ENCODE data around the gene SYNGR2. TPM values are rescaled to one million over a fixed set of nuclear protein-coding genes. Genes with fewer than 3 reads are reported as not detected.

Gene SYNGR2
- total and polyA plus RNA-seq, 9 of the 15 experiments (the other 6 are each of a cell fraction or from before 2014, with no cell fraction given) = 1.4 to 173 (median 87.8) TPM

GRCh38 chr17:78214016-78214705 lies 45.8 kb downstream of the SYNGR2 start, which contains the start of gene BIRC5 (continued):
- TF ChIP-seq SRSF1 (IDR thresholded peaks at IDR 0.05; ENCODE audit: low read depth, low read length) = no peak
- no peak for TF ChIP-seq CAMTA2 (CRISPR knock-in tag; conservative IDR thresholded peaks at IDR 0.05)
- TF ChIP-seq ZNF174 (CRISPR knock-in tag; IDR thresholded peaks at IDR 0.05) = no peak
- TF ChIP-seq ZNF140 (CRISPR knock-in tag; IDR thresholded peaks at IDR 0.05) = no peak
- TF ChIP-seq MTA2 (IDR thresholded peaks at IDR 0.05; ENCODE audit: low read depth) = no peak
- no peak for TF ChIP-seq ELF1 (tag; IDR thresholded peaks at IDR 0.05)
- TF ChIP-seq E2F4 (CRISPR knock-in tag; IDR thresholded peaks at IDR 0.05; ENCODE audit: low read depth) = peak; percentile 99
- TF ChIP-seq NR2C1 (IDR thresholded peaks at IDR 0.05) = no peak
- peak; percentile 60; the same call in 1 of the 2 replicates for TF ChIP-seq NR2C1 (tag; IDR thresholded peaks at IDR 0.05)
- no peak for TF ChIP-seq GTF3C2 (IDR thresholded peaks at IDR 0.05; ENCODE audit: borderline replicate concordance, extremely low read depth, insufficient read length)
- no peak for TF ChIP-seq ZC3H8 (IDR thresholded peaks at IDR 0.05)
- TF ChIP-seq LCOR (CRISPR knock-in tag; IDR thresholded peaks at IDR 0.05) = peak; percentile 79
- TF ChIP-seq HOMEZ (CRISPR knock-in tag; IDR thresholded peaks at IDR 0.05) = no peak
- TF ChIP-seq ZNF175 (CRISPR knock-in tag; IDR thresholded peaks at IDR 0.05; ENCODE audit: low read depth) = no peak; the same call in 1 of the 2 replicates
- peak; percentile 94 for TF ChIP-seq CXXC5 (CRISPR knock-in tag; IDR thresholded peaks at IDR 0.05)
- TF ChIP-seq ZNF232 (CRISPR knock-in tag; IDR thresholded peaks at IDR 0.05) = no peak
- no peak for TF ChIP-seq ZBTB17 (CRISPR knock-in tag; IDR thresholded peaks at IDR 0.05)
- TF ChIP-seq NRF1 (conservative IDR thresholded peaks at IDR 0.05 in 1 of 2, IDR thresholded peaks at IDR 0.05 in 1 of 2) = peak; percentile 65 to 74
- TF ChIP-seq BRF1 (IDR thresholded peaks at IDR 0.05; ENCODE audit: borderline replicate concordance, extremely low read depth, insufficient read length) = no peak
- TF ChIP-seq RFX7 (CRISPR knock-in tag; IDR thresholded peaks at IDR 0.05) = no peak
- no peak for TF ChIP-seq KLF10 (CRISPR knock-in tag; IDR thresholded peaks at IDR 0.05)
- TF ChIP-seq MTA1 (IDR thresholded peaks at IDR 0.05; ENCODE audit: borderline replicate concordance) = no peak
- no peak for TF ChIP-seq ZNF316 (IDR thresholded peaks at IDR 0.05)
- no peak for TF ChIP-seq HNRNPH1 (optimal IDR thresholded peaks at IDR 0.05; ENCODE audit: low read depth, low read length)
- TF ChIP-seq CBFA2T2 (conservative IDR thresholded peaks at IDR 0.05) = no peak
- no peak for TF ChIP-seq SNAPC5 (CRISPR knock-in tag; IDR thresholded peaks at IDR 0.05)

Data from K562 (cell line).